Ishikawa (cell line): Measurements from ENCODE around the gene EDDM13.

Experiments
- CEBPB ChIP-seq: IDR thresholded peaks from 2 replicates; pipeline ENCODE4 v1.6.1; 2012
- CREB1 ChIP-seq: IDR thresholded peaks from 2 replicates; pipeline ENCODE4 v1.6.1; 2012; ENCODE audit warnings: low read depth
- EGR1 ChIP-seq: IDR thresholded peaks from 2 replicates; pipeline ENCODE4 v1.6.1; 2012
- EP300 ChIP-seq: IDR thresholded peaks from 2 replicates; pipeline ENCODE4 v1.6.1; 2012; ENCODE audit warnings: borderline replicate concordance
- FOXM1 ChIP-seq: IDR thresholded peaks from 2 replicates; pipeline ENCODE4 v1.6.1; 2012; ENCODE audit warnings: low read depth, borderline replicate concordance
- NFIC ChIP-seq: IDR thresholded peaks from 2 replicates; pipeline ENCODE4 v1.6.1; 2012
- RAD21 ChIP-seq: IDR thresholded peaks from 2 replicates; pipeline ENCODE4 v1.6.1; 2012; ENCODE audit warnings: low read depth
- TAF1 ChIP-seq: IDR thresholded peaks from 2 replicates; pipeline ENCODE4 v1.6.1; 2012; ENCODE audit warnings: low read depth, mild to moderate bottlenecking
- TCF12 ChIP-seq: IDR thresholded peaks from 2 replicates; pipeline ENCODE4 v1.6.1; 2012; ENCODE audit warnings: low read depth
- TEAD4 ChIP-seq: IDR thresholded peaks from 2 replicates; pipeline ENCODE4 v1.6.1; 2012
- YY1 ChIP-seq: IDR thresholded peaks from 2 replicates; pipeline ENCODE4 v1.6.1; 2012; ENCODE audit warnings: low read depth
- ZBTB7A ChIP-seq: IDR thresholded peaks from 2 replicates; pipeline ENCODE4 v1.6.1; 2012; ENCODE audit warnings: low read depth
- TF ChIP-seq, protein P1 (sequence below): IDR thresholded peaks from 2 replicates; pipeline ENCODE4 v1.6.1; 2012
- TF ChIP-seq, protein P2 (sequence below): IDR thresholded peaks from 2 replicates; pipeline ENCODE4 v1.6.1; 2012
- TF ChIP-seq, protein P3 (sequence below): IDR thresholded peaks from 2 replicates; pipeline ENCODE4 v1.6.1; 2012; ENCODE audit warnings: low read depth, mild to moderate bottlenecking

EDDM13 gene

DNA sequence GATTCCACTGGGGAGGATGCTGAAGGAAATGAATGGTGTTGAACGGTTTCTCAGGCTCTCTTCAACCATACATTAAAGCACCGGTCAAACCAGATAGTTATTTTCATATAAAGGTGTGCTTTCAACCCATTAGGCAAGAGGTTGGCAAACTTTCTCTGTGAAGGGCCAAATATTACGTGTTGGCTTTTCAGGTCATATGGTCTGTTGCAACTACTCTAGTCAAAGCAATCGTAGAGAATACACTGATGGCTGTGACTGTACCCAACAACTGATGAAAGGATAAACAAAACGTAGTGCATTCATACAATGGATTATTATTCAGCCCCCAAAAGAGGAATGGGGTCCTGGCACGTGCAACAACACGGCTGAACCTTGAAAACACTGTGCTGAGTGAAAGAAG, 36.2 kb downstream of the EDDM13 start:
- TF ChIP-seq FOXM1 (no peak), TCF12 (no peak), CEBPB (no peak), RAD21 (no peak), TEAD4 (no peak), ZBTB7A (no peak), YY1 (no peak), EGR1 (no peak), TAF1 (no peak)
- TF ChIP-seq, protein P1, sequence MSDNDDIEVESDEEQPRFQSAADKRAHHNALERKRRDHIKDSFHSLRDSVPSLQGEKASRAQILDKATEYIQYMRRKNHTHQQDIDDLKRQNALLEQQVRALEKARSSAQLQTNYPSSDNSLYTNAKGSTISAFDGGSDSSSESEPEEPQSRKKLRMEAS, result no peak
- TF ChIP-seq, protein P2, sequence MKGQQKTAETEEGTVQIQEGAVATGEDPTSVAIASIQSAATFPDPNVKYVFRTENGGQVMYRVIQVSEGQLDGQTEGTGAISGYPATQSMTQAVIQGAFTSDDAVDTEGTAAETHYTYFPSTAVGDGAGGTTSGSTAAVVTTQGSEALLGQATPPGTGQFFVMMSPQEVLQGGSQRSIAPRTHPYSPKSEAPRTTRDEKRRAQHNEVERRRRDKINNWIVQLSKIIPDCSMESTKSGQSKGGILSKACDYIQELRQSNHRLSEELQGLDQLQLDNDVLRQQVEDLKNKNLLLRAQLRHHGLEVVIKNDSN, result no peak

DNA sequence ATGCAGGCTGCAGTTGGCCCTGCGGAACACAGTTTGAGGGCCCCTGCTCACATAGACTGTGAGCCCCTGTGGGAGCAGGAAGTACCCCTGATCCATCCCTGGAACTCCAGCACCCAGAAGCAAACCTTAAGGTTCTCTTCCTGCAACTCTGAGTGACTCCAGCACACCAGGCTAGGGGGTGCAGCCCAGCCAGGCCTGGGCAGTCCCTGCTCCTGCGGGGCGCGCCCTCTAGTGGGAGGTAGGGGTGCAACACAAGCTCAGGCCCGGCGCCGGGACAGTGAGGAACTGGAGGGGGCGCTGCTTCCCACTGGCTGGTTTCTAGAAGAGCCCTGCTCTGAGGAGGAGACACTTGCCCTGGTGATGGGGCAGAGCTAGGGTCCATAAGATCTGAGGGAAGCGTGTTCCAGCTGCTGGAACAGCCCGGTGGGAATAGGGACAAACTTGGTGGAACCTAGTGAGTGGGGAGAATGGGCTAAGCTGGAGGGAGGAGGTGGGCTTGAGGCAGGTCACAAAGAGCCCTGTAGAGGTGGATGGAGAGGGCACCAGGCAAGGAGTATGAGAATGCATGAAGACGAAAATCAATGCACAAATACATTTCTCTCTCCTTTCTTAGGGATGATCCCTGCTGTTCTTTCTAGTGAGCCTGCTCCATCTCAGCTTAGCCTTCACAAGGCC, 37.1 kb downstream of the EDDM13 start:
- TF ChIP-seq EP300 (no peak), RAD21 (peak; percentile 32; the same call in 1 of the 2 replicates), FOXM1 (no peak), TCF12 (no peak)

DNA sequence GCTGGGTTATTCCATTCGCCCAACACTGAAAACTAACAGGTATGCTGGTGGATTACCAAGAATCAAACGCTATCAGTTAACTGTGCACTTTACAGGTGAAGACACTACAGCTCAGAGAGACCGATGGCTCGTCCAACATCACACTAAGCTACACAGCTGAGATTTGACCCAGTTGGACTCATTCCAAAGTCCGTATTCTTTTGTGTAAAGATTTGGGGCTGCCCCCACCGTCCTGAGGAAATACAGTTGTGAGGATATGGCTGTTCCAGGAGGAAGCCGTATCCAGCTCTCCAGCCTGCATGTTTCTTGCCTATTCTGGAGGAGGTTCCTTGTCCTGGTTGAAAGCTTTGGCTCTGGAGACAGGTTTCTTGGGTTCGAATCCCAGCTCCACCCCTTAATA, 37.9 kb downstream of the EDDM13 start:
- TF ChIP-seq, protein P2, result no peak
- TF ChIP-seq EP300 (no peak), YY1 (no peak), TEAD4 (no peak), FOXM1 (no peak)

DNA sequence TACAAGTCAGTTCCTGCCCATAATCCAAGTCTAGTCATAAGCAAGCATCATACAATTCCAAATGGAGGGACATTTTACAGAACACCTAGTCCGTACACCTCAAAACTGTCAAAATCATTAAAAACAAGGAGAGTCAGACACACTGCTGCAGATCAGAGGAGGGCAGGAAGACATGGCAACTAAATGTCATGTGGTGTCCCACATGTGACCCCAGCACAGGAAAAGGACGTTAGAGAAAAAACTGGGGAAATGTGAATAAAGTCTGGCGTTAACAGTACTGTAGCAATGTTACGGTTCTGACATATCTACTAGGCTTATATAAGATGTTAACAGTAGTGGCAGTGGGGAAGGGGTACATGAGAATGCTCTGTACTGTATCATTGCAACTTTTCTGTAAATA, 39.8 kb downstream of the EDDM13 start:
- TF ChIP-seq FOXM1 (no peak), EGR1 (no peak), TEAD4 (no peak), ZBTB7A (no peak), CREB1 (no peak)
- TF ChIP-seq, protein P1, result no peak

DNA sequence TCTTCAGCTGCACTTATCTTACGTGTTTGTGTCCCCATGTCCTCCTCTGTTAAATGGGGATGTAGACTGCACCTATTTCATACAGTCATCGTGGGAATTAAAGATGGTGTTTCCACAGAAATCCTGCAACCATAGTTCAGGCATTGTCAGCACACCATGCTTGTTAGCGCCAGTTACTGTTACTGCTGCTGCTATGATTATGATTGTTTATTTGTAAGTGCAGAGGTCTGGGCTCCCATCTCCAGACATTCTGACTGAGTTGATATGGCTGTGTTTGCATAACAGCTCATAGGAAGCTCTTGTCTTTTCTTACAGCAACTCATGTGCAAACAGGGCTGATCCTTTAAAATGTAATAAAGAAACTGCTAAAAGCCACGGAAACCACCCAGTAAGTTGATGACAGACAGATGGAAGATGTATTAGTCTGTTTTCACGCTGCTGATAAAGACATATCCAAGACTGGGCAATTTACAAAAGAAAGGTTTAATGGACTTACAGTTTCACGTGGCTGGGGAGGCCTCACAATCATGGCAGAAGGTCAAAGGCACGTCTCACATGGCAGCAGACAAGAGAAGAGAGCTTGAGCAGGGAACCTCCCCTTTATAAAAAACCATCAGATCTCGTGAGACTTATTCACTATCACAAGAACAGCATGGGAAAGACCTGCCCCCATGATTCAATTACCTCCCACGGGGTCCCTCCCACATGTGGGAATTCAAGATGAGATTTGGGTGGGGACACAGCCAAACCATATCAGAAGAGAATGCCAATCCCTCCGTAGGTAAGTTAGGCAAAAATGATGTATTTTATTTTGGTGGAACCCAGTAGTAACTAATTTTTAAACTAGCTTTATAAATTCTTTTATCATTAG, 40.5 kb downstream of the EDDM13 start:
- TF ChIP-seq NFIC (no peak), YY1 (no peak), TAF1 (no peak), EP300 (no peak), TCF12 (no peak), CREB1 (no peak), EGR1 (no peak), ZBTB7A (no peak), RAD21 (no peak), TEAD4 (no peak), CEBPB (no peak), FOXM1 (no peak)
- TF ChIP-seq, protein P1, result no peak
- TF ChIP-seq, protein P2, result no peak
- TF ChIP-seq, protein P3, sequence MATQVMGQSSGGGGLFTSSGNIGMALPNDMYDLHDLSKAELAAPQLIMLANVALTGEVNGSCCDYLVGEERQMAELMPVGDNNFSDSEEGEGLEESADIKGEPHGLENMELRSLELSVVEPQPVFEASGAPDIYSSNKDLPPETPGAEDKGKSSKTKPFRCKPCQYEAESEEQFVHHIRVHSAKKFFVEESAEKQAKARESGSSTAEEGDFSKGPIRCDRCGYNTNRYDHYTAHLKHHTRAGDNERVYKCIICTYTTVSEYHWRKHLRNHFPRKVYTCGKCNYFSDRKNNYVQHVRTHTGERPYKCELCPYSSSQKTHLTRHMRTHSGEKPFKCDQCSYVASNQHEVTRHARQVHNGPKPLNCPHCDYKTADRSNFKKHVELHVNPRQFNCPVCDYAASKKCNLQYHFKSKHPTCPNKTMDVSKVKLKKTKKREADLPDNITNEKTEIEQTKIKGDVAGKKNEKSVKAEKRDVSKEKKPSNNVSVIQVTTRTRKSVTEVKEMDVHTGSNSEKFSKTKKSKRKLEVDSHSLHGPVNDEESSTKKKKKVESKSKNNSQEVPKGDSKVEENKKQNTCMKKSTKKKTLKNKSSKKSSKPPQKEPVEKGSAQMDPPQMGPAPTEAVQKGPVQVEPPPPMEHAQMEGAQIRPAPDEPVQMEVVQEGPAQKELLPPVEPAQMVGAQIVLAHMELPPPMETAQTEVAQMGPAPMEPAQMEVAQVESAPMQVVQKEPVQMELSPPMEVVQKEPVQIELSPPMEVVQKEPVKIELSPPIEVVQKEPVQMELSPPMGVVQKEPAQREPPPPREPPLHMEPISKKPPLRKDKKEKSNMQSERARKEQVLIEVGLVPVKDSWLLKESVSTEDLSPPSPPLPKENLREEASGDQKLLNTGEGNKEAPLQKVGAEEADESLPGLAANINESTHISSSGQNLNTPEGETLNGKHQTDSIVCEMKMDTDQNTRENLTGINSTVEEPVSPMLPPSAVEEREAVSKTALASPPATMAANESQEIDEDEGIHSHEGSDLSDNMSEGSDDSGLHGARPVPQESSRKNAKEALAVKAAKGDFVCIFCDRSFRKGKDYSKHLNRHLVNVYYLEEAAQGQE, result no peak

DNA sequence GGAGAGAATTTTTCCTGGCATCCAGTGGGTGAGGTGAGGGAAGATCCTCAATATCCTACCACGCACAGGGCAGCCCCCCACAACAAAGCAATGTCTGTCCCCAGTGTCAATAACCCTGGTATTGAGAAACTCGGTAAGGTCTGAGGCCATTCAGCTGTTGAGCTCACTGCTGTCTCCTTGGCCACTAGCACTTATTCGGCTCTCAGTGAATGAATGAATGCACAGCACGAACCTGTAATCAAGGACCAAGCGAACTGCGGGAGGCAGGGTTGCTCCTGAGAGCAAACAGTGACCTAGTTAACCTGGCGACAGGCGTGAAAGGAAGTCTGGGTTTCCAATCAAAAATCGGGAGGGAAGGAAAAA, 41.5 kb downstream of the EDDM13 start:
- TF ChIP-seq TAF1 (no peak), EGR1 (no peak), TCF12 (no peak), RAD21 (no peak), ZBTB7A (no peak), TEAD4 (no peak), CEBPB (no peak), YY1 (no peak), CREB1 (no peak), NFIC (no peak)
- TF ChIP-seq, protein P2, result no peak
- TF ChIP-seq, protein P3, result no peak
